GM18507 (cell line): ENCODE data around the gene DCK.
"Not testable (repeated sequence)": the region's sequence is repeated elsewhere in the genome, so short reads cannot be mapped to it uniquely, and the experiment has no call there.

Source experiments
- DNase-seq: peaks from one replicate; pipeline ENCODE4 v3.0.0; 2011; ENCODE audit warnings: low read depth; ENCODE audit not compliant: insufficient read length; ENCODE audit errors: extremely low spot score
- FAIRE-seq: peaks from 2 replicates; lab custom pipeline; 2011; peaks lifted over from hg19 to GRCh38; lab: Jason Lieb, UNC

The DCK gene

DNA sequence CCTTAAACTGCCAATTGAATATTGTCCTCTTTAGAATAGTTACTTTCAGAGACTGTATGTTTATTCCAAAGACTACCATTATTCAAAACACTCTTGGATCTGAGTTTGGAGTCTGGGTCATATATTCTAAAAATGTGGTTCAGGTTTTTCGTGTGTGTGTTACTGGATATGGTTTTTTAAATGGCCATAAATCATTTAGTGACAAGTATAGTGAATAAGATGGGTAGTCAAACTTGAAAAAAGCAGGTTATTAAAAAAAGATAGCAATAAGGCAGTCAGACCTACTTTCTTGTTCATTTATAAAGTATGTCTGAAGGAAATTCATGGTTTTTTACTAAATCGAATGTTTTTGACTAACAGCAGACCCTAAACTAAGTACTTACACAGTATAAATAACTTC lies 59.3 kb downstream of the DCK start:
- DNase-seq (no peak), FAIRE-seq (peak; percentile 21)

DNA sequence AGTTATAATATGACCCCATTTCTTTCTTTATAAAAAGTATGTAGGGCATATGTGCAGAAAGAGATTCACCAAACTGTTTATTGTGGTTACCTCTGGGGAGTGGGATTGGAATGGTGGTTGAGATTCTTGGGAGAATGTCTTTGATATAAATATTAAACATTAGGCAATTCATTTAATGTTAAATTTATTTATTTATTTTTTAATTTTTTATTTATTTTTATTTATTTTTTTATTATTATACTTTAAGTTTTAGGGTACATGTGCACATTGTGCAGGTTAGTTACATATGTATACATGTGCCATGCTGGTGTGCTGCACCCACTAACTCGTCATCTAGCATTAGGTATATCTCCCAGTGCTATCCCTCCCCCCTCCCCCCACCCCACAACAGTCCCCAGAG lies 60.2 kb downstream of the DCK start:
- FAIRE-seq, DNase-seq: not testable (repeated sequence)

DNA sequence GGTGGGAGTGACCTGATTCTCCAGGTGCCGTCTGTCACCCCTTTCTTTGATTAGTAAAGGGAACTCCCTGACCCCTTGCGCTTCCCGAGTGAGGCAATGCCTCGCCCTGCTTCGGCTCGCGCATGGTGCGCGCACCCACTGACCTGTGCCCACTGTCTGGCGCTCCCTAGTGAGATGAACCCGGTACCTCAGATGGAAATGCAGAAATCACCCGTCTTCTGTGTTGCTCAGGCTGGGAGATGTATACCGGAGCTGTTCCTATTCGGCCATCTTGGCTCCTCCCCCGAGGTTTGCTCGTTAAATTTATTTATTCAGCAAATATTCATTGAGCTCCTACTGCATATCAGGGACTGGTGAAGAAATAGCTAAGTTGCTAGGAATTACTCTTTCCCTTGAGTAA lies 66.1 kb downstream of the DCK start:
- not testable (repeated sequence) for DNase-seq, FAIRE-seq

DNA sequence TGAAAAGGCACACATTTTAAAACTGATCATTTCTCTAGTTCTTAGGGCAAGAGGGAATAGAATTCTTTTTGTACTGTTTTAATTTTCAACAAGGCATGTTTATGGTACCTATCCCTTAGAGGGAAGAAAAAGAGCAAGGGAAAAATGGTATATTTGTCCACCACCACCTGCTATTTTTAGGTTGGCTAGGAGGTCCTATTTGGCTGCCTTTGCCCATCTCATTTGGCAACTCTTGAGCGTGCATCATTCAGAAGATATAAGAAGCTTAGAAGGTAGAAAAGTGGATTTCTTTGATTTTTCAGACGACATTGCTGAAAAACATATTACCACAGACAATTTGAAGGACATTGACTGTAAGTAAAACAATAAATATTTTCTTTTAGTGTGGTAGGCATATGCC lies 69.0 kb downstream of the DCK start:
- no peak for FAIRE-seq
- DNase-seq = no peak

DNA sequence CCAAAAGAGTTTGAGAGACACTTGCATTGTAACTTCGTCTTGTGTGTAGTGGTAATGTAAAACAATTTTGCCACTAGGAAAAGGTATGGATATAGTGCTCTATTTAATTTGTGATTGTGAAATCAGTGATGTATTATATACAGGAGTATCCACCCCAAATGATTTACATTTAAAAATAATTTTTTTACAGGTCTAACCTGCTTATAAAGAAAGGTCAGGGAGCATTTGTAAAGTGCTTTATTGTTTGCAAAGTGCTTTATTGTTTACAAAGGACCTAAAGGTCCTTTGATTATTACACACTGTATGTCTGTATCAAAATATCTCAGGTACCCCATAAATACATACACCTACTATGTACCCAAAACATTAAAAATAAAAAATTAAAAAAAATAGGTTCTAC lies 70.3 kb downstream of the DCK start:
- FAIRE-seq (no peak), DNase-seq (no peak)

DNA sequence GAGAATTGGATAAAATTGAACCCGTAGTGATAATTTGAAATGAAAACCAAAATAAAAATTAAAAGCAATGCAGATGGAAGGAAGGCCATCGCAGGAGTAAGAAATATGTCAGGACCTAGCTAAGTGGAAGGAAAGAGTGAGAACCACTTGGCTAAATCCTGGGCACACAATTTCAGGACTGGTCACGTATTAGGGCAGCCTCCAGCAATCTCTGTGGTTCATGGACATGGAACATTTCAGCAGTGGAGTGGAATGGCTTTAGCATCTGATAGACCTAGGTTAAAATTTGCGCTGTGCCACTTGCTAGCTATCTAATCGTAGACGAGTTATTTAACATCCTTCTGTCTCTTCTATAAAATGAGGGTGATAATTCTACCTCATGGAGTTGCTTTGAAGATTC lies 71.1 kb downstream of the DCK start:
- FAIRE-seq = no peak
- no peak for DNase-seq

DNA sequence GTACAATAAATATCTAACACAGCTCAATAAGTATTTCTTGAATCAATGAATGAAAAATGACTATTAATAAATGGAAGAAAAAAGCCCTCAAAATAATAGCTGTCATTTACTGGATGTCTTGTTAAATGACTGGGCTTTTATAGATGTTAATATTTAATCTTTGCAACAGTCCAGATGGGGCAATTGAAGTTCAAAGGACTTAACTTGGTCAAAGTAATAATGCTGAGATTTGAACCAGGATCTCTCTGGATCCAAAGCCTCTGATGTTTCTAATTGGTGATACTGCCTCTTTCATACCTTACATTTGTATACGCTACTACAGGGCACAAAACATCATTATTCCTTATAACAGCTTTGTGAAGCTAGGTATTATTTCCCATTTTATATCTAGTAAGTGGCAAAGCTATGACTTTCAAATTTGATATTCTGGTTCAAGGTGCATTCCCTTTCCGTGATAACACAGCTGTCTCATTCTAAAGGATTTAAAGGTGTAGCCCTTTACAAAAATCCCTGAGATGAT lies 72.6 kb downstream of the DCK start:
- FAIRE-seq = no peak
- no peak for DNase-seq

DNA sequence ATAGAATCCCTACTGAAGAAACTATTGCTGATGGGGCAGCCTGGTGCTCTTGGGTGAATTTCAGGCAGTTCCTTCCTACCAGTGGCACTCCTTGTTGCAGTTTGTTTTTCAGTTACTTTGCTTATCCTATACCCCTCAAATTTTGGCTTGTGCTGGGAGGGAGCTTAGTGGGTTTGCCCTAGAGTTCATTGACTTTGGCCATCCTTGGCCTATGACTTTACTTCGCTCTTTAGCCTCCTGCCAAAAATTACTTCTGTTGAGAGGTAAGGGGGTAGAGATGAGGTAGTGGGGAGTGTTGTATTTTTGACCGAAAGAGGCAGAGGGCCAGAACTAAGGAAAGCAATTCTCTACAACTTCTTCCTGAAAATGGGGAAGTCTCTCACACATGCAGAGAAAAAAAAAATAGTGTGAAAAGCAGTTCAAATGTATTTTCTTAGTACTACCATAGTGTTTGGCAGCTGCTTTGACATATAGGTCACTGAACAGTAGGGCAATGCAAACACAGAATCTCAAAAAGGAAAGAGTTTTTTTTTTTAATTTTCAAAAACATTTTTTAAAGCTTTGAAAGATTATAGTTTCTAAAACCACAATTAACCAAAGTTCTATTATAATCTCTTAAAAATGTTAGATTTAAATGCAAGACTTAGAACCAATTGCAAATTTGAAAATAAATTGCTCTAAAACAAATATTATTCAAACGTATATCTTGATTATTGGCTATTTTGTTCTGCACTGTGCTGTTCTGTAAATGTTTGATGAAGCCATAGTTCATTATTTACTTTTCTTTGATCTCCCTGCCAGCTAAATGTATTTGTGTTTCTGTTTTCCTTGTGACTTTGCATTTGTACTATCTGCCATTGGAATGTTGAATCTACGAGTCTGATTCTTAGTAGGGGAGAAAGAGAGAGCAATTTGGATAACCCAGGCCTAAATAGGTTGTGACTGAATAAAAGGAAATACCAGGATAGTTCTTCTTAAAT lies 73.6 kb downstream of the DCK start:
- DNase-seq = no peak

DNA sequence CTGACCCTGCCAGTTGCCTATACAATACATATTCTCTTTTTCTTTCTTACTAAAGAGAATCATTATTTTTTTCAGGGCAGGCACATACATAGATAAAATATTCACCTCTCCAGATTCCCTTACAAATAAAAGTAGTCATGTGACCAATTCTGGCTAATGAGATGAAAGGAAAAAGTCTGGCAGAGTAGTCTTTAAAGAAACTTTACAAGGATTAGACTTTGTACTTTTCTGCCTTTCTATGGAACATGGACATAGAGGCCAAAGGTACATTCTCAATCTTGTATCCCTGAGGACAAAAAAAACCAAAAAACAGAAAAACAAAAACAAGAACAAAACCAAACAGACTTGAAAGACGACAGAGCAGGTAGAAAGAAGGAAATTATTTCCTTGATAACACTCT lies 75.6 kb downstream of the DCK start:
- no peak for FAIRE-seq
- no peak for DNase-seq

More for the DNA sequence above, 73.6 kb downstream of the DCK start:
- FAIRE-seq = no peak

DNA sequence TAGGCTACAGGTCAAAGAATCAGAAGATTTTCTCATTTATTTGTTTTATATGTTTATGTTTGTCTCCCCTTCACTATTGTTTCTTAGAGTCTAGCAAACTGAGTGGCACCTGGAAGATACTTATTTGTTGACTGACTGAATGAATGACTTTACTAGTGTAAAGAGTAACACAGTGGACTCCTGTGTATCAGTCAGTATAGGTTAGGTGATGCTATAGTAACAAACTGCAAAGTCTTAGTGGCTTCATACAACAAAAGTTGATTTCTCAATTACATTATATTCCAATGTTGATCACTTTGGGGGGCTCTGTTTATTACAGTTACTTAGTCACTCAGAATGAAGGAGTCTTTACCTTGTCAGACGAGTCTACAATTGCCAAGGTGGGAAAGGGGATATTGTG lies 76.6 kb downstream of the DCK start:
- DNase-seq = no peak
- FAIRE-seq = no peak

DNA sequence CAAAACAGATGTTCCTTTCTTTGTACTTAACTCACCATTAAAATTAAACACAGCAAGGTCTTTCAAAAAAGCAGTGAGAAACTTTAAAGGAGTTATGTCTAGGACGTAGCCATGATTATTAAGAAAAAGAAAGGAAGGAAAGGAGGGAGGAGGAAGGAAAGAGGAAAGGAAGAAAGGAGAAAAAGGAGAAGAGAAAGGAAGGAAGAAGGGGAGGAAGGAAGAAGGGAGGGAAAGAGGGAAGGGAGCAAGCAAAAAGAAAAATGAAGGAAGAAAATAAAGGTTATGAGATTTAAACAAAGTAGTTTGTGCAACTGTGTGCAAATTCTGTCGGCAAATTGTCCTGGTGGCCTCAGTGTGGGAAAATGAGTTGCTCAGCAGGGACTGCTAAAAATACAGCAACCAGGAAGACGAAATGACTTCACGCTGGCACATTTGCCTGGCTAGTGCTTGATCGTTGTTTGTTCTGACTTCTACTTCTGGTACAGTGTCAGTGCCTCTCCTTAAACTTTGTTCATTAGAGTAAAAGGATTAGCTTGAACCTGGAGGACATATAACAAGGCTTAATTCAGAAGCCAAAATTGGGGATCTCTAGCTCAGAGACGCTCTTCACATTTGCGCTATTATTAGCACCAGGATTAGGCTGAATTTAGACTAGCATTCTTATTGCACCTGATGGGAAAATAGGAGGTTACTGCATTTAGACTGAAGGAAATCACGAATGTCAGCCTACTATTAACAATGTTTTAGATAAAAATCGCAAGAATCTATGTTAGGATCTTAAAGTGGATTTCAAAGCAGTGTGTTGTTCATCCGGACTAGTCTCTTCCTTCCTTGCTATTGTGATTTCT lies 81.2 kb downstream of the DCK start:
- no peak for DNase-seq
- FAIRE-seq = no peak
